ENCODE data around the gene LUC7L.
"Not testable (repeated sequence)": the region's sequence is repeated elsewhere in the genome, so short reads cannot be mapped to it uniquely, and the experiment has no call there.

The LUC7L gene

DNA sequence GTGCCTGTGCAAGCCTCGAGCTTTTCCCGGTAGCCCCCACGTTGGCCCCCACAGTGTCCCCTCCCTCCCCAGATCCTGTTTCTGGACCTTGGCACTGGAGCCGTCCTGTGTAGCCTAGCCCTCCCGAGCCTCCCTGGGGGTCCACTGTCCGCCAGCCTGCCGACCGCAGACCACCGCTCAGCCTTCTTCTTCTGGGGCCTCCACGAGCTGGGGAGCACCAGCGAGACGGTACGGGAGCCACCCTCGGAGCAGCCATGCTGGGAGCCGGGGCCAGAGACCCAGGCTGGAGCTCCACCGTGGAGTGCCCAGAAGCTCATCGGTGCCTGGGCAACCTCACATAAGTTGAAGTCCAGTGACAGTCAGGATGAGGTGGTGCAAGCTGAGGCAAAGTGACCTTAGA, 34.7 kb upstream of the LUC7L start:
- no peak for DNase-seq (ENCODE audit: low read depth in 2 of 2)

DNA sequence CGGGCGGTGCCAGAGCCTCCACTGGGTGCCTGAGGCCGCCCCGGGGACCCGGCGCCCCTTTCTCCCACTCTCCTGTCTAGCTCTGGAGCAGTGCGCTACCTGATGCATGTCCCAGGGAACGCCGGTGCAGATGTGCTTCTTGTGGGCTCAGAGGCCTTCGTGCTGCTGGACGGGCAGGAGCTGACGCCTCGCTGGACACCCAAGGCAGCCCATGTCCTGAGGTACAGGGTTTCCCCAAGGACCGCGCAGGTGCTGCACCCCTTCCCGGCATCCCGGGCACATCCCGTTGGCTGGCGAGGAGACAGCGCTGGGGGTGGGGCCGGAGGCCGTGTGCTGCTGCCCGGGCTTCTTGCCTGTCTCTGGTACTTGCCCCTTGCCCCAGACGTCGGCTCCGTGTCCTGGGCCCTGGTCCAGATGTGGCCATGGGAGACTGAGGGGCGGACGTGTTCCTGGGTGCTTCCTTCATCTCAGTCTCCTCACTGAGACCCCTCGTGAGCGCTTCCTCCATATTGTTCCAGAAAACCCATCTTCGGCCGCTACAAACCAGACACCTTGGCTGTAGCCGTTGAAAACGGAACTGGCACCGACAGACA, 34.0 kb upstream of the LUC7L start:
- no peak for DNase-seq (ENCODE audit: low read depth in 2 of 2)

DNA sequence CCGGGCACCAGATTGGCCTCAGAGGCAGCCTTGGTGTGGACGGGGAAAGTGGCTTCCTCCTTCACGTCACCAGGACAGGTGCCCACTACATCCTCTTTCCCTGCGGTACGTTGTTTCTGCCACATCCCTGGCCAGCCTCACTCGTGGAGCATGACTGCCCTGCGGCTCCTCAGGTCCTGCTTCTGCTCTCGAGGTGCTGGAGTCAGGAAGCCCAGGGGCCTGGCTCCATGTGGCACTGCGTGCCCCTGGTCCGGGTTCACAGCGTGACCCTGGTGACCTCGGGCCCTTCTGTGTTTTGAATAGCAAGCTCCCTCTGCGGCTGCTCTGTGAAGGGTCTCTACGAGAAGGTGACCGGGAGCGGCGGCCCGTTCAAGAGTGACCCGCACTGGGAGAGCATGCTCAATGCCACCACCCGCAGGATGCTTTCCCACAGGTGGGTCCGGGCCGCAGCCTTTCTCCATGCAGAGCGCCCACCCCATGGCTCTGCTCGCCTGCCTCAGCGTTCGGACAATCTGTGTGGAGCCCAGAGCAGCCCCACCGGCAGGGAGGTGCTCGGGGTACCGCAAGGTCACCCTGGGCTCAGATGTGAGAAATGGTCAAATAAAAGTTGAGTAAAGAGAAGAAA, 33.0 kb upstream of the LUC7L start:
- DNase-seq (ENCODE audit: low read depth in 2 of 2), result no peak

DNA sequence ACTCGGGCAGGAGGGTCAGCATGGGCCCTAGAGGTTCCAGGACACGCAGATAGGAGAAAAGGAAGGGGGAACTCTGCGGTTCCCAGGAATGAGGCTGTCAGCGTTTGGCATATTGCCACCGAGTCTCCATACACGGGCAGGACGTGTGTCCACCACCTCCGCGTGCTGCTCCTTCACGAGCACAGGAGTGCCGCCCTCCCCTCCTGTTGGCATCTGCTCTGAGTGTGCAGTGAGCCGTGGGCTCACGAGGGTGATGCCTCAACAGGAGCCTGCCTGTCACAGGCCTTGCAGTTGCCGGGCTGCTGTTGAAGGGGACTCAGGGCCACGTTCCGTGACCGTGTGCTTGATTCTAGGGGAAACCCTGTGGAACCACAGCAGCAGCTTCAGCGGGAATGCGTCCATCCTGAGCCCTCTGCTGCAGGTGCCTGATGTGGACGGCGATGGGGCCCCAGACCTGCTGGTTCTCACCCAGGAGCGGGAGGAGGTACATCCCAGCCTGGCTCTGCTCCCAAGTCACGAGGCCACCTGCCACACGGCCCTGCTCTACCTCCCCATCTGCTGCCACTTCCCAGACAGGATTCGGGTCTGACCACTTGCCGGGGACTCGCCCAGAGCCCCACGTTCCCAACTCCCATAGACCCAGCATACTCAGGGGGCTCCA, 31.9 kb upstream of the LUC7L start:
- no peak for DNase-seq (ENCODE audit: low read depth in 2 of 2)

DNA sequence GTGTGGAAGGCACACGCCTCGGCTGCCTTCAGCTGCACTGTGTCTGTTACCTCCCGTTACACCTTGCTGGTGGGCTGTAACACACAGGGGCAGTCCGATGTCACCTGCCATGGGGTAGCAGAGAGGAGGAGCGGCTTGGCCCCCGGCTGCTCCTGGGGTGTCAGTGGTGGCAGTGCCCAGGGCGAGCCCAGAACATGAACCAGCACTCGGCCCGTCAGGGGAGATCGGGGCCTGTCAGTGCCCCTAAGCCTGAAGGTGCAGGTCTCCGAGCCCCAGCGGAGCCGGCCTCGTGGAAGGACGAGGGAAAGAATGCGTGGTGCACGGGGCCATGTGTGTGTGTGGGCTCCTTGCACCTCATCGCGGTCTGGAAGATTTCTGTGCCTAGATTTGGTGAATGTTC, 31.1 kb upstream of the LUC7L start:
- no peak for DNase-seq (ENCODE audit: low read depth in 2 of 2)

DNA sequence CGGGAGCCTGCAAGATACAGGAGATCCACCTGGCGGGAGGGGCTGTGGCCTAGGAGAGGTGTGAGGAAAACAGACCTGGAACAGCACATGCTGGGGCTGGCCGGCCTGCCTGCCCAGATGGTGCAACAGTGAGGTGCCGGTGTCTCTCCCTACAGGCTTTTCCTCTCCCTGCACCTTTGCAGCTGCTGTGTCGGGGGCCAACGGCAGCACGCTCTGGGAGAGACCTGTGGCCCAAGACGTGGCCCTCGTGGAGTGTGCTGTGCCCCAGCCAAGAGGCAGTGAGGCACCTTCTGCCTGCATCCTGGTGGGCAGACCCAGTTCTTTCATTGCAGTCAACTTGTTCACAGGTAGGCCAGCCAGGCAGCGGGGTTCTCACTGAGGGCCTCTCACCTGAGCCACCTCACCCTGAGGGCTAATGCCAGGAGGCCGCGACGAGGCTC, 30.6 kb upstream of the LUC7L start:
- no peak for DNase-seq (ENCODE audit: low read depth in 2 of 2)

DNA sequence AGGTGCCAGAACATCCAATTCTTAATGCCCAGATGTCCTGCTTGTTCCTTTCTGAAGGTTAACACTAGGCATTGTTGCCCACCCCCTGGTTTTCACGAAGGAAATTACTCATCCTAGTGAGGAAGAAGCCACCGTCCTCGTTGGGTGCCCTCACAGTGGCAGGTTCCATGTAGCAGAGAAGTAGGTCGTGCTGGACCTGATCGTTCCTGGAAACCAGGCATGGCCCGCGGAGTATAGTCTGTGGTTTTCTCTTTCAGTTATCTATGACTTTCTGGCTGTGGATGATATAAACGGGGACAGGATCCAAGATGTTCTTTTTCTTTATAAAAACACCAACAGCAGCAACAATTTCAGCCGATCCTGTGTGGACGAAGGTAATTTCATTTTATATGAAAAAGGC, 30.0 kb upstream of the LUC7L start:
- no peak for DNase-seq (ENCODE audit: low read depth in 2 of 2)

DNA sequence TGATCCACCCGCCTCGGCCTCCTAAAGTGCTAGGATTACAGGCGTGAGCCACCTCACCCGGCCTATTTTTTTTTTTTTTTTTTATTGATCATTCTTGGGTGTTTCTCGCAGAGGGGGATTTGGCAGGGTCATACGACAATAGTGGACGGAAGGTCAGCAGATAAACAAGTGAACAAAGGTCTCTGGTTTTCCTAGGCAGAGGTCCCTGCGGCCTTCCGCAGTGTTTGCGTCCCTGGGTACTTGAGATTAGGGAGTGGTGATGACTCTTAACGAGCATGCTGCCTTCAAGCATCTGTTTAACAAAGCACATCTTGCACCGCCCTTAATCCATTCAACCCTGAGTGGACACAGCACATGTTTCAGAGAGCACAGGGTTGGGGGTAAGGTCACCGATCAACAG, 28.8 kb upstream of the LUC7L start:
- not testable (repeated sequence) for DNase-seq (ENCODE audit: low read depth in 2 of 2)

DNA sequence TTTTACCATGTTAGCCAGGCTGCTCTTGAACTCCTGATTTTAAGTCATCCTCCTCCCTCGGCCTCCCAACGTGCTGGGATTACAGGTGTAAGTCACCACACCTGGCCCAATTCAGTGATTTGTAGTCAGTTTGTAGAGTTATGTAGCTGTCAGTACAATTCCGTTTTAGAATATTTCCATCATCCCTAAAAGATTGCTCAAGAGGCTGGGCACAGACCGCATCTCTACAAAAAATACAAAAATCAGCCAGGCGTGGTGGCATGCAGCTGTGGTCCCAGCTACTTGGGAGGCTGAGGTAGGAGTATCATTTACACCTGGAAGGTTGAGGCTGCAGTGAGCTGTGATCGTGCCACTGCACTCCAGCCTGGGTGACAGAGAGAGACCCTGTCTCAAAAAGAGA, 25.9 kb upstream of the LUC7L start:
- no peak for DNase-seq (ENCODE audit: low read depth in 2 of 2)

DNA sequence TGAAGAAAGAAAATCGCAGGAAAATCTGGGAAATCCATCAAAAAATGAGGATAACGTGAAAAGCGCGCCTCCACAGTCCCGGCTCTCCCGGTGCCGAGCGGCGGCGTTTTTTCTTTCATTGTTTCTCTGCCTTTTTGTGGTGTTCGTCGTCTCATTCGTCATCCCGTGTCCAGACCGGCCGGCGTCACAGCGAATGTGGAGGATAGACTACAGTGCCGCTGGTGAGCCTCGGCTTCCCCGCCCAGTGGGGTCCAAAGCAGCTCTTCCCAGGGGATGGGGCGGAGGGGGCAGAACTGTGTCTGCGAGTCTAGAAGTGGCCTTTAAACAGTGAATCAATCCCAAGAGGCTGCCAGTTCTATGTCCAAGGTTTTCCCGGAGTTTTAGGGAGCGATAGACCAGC, 25.2 kb upstream of the LUC7L start:
- no peak for DNase-seq (ENCODE audit: low read depth in 2 of 2)

DNA sequence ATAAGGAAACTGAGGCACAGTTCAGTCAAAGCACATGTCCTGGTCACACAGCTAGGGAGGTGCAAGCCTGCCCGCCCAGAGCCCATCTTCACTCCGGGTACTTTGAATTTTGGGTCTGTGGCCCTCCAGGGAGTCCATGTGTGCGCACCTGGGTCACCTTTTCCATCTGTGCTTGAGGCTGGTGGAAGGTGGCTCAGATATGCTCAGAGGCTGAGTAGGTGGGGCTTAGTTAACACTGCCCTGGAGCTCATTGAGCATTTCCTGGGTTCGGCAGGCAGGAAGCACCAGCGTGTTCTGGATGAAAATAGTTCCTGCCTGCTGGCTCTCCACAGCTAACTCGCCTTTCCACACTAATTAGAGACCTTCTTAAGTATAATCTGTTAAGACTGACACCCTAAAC, 24.6 kb upstream of the LUC7L start:
- DNase-seq (ENCODE audit: low read depth in 2 of 2), result no peak

DNA sequence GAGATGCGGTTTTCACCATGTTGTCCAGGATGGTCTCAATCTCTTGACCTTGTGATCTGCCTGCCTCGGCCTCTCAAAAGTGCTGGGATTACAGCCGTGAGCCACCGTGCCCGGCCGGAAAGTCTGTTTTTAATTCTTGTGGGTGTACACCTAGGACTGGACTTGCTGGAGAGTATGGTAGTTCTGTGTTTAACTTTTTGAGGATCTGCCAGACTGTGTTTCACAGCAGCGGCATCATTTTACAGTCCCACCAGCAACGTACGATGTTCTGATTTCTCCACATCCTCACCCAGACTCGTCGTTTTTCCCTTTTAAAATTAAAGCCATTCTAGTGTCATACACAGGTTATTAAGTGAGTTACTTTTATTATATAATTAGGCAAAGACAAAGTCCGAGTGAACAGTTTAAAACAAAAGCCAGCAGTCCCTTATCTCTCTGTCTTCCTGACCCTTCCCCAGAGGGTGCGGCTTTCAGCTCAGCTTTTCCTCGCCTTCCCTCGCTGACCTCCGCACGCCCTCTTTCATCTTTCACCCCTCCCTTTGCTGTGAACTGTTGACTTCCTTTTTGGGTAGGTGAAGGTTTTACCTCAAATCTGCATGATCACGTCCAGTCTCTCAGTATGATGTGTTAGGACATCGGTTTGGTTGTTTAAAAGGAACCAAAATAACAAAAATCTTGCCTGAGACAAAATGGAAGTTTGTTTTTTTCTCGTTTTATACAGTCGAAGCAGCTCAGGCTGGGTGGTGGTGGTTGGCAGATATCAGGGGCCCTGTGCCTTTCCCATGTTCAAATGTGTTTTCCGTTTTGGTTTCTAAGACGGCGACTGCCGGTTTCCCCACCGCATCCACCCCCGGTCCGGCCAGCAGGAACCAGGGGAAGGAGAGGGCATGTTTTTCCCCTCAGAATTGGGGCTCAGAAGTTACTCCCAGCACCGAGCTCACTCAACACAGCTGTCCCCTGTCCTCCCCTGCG, 23.4 kb upstream of the LUC7L start:
- peak in 1 of 2 donors; percentile 22 for DNase-seq (ENCODE audit: low read depth in 2 of 2)

DNA sequence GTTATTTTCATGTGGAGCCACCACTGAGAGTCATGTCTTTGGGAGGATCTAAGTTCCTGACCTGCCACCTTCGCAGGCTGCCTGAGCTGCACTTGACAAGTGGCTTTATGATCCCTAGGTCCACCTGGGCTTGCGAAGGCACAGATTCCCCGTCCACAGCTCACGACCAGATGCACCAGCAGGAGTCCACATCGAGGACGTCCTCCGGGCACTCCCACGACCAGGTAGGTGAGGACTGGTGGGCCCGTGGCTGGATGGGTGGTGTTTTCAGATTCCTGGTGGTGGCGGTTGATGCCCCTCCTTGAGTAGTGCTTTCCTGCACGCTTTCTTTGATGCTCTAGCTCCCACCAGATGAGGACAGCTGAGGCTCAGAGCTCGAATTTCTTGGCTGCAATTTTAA, 20.2 kb upstream of the LUC7L start:
- DNase-seq (ENCODE audit: low read depth in 2 of 2), result no peak

DNA sequence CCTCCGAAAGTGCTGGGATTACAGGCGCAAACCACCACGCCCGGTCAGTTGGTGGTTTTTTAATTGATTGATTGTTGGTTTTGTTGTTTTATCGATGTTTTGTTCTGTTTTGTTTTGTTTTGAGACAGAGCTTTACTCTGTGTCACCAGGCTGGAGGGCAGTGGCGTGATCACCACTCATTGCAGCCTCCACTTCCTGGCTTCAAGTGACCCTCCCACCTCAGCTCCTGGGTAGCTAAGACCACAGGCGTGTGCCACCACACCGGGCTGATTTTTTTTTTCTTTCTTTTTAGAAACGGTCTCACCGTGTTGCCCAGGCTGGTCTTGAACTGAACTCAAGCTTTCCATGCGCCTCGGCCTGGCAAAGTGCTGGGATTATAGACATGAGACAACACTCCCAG, 17.8 kb upstream of the LUC7L start:
- DNase-seq (ENCODE audit: low read depth in 2 of 2), result no peak

DNA sequence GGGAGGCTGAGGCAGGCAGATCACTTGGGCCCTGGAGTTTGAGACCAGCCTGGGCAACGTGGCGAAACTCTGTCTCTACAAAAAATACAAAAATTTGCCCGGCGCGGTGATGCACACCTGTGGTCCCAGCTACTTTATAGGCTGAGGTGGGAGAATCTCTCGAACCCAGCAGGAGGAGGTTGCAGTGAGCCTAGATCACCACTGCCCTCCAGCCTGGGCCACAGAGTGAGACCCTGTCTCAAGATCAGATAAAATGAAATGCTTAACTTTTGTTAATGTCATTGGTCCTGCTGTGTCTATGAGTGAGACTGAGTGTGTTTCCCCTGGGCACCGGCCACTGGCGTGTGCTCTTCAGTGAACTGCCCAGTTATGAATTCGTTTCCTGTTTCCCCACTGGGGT, 15.9 kb upstream of the LUC7L start:
- DNase-seq (ENCODE audit: low read depth in 2 of 2), result no peak

DNA sequence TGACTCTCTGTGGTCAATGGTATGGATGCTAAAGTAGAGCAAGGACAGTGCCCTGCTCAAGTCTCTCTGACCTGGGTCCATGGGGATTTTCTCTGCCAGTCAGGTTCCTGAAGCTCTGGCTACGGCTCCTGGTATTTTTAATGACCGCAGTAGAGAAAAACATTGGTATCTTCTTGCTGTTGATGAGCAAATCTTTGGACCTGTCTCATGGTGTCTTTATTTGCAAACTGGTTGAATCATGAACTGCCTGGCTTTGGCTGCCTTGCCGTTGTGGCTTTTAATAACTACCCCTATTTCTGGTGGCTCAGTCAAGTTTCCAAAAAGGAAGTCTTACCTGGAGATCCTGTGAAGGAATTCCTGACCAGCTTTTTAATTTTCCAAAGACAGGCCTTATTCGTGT, 14.1 kb upstream of the LUC7L start:
- no peak for DNase-seq (ENCODE audit: low read depth in 2 of 2)

DNA sequence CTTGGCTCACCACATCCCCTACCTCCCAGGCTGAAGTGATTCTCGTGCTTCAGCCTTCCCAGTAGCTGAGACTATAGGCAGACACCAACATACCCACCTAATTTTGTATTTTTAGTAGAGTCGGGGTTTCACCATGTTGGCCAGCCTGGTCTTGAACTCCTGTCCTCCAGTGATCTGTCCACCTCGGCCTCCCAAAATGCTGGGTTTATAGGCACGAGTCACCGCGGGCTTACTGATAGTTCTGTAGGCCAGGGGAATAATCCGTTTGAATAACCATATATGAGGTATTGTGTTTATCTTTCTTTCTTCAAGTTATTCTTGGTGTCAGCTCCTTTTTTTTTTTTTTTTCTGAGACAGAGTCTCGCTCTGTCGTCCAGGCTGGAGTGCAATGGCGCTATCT, 13.0 kb upstream of the LUC7L start:
- no peak for DNase-seq (ENCODE audit: low read depth in 2 of 2)

DNA sequence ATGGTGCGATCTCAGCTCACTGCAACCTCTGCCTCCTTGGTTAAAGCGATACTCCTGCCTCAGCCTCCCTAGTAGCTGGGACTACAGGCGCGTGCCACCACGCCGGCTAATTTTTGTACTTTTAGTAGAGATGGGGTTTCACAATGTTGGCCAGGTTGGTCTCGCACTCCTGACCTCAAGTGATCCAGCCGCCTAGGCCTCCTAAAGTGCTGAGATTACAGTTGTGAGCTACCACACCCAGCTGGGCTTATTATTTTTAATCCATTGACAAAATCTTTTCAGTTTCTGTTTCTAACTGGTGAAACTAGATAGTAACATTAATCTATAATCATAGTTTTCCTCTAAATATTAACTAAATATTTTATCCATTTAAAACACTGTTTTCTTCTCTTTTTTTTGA, 11.3 kb upstream of the LUC7L start:
- no peak for DNase-seq (ENCODE audit: low read depth in 2 of 2)

DNA sequence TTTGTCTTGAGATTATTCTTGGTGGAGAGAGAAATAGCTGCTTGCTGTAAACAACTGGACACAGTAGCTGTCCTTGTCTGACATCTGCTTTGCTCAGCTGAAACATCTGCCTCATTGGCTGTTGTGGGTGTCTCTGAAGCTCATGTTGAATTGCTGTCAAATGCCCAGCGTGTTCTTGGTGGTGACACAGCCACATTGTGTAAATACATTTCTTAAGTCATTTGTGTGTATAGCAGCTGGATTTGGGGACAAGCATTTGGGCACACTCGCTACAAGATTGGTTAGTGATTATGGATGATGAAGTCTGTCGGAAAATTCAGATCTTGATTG, 10.7 kb upstream of the LUC7L start:
- no peak for DNase-seq (ENCODE audit: low read depth in 2 of 2)

DNA sequence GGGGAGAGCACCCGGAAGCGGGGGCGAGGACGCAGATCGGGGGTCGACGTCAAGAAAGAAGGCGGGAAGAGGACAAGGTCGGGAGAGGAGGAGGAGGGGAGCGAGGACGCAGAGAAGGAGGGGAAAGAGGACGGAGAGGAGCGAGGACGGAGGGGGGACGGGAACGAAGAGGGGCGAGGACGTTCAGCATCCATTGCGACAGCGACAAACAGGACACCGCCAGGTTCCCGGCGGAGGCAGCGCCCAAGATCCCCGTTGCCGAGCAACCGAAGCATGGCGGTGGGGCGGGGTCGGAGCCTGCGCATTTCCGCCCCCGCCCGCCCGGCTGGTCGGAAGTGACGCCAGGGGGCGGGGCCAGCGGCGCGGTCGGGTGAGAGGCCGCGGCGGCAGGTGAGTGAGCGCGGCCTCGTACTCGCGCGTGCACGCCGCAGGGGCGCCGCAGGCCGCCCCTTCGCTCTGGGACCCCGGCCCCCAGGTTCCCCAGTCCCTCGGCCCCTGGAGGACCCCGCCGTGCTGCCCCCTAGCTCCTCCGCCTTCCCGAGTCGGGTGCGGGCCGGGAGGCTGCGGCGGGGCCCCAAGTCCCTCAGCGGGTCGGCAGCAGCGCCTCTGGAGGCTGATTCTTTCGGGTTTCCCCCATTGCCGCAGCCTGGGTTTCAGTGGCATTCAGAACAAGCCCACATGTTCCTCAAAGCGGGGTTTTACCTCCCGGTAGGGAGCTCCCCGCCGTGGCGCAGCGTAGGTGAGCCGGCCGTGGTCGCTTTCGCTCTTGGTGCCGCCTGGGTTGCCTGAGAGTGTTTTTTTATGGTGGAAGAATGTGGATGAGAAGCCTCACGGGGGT, 5.4 kb upstream of the LUC7L start, which contains the start of gene FAM234A:
Gene FAM234A (plus strand): TSS at position 354 of the 838 bp plus-strand sequence. CDS start 19,593 bp downstream, outside the sequence.
- peak; percentile 92 to 95 for DNase-seq (ENCODE audit: low read depth in 2 of 2)

DNA sequence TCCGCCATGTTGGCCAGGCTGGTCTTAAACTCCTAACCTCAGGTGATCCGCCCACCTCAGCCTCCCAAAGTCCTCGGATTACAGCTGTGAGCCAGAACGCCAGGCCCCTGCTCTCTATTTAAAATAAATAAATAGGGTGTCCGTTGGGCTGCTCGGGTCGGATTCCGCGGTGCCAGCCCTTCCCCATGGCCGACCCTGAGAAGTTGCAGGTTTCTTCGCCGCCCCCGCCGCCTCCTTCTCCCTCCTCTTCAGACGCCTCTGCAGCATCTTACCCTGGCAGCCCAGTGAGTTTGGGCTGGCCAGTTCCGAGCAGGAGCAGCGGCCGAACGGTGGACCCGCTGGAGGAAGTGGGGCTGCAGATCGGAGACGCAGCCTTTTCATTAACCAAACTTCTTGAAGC, 1.7 kb upstream of the LUC7L start:
- DNase-seq (ENCODE audit: low read depth in 2 of 2), result no peak
